Adipocyte (in vitro differentiated cells): Measurements from ENCODE around the gene LRRC37A3.
"Not testable (repeated sequence)": the region's sequence is repeated elsewhere in the genome, so short reads cannot be mapped to it uniquely, and the experiment has no call there.

Source experiments
- DNase-seq: peaks from one replicate; pipeline ENCODE4 v3.0.0-alpha.2; 2015; ENCODE audit warnings: low read depth
- H3K27me3 ChIP-seq: replicated peaks from 2 replicates; pipeline ENCODE4 v1.7.0; 2013; ENCODE audit warnings: mild to moderate bottlenecking, low read length, moderate library complexity; ENCODE audit not compliant: control insufficient read depth, insufficient read depth
- H3K36me3 ChIP-seq: 2 replicates; pipeline ENCODE4 v1.7.0; 2013; ENCODE audit warnings: low read length, mild to moderate bottlenecking, moderate library complexity; ENCODE audit not compliant: control insufficient read depth, insufficient read depth, severe bottlenecking
- H3K4me1 ChIP-seq: 2 replicates; pipeline ENCODE4 v1.7.0; 2013; ENCODE audit warnings: mild to moderate bottlenecking, low read length, moderate library complexity; ENCODE audit not compliant: control insufficient read depth, insufficient read depth
- H3K4me3 ChIP-seq: 2 replicates; pipeline ENCODE4 v1.7.0; 2013; ENCODE audit warnings: mild to moderate bottlenecking, low read length, moderate library complexity
- H3K9ac ChIP-seq: 2 replicates; pipeline ENCODE4 v1.7.0; 2013; ENCODE audit warnings: mild to moderate bottlenecking, low read length, moderate library complexity
- H3K9me3 ChIP-seq: 2 replicates; pipeline ENCODE4 v1.7.0; 2013; ENCODE audit warnings: mild to moderate bottlenecking, low read length, moderate library complexity; ENCODE audit not compliant: control insufficient read depth

LRRC37A3 gene

GRCh38 chr17:64923051-64923568 lies 3.8 kb upstream of the LRRC37A3 start:
- not testable (repeated sequence) for DNase-seq, H3K4me1 ChIP-seq, H3K36me3 ChIP-seq, H3K27me3 ChIP-seq, H3K9ac ChIP-seq, H3K4me3 ChIP-seq, H3K9me3 ChIP-seq

- no peak for DNase-seq
- no peak overlapping the region for H3K4me3 ChIP-seq
- H3K9me3 ChIP-seq: no peaks in the 10 kb centered on the region
- no peaks in the 10 kb centered on the region for H3K36me3 ChIP-seq
- H3K4me1 ChIP-seq: peaks cover 4% of the 10 kb centered on the region
- no peaks in the 10 kb centered on the region for H3K27me3 ChIP-seq
- no peak overlapping the region for H3K9ac ChIP-seq
Measured at GRCh38 chr17:64920419-64921172, 1.3 kb upstream of the LRRC37A3 start.

- H3K36me3 ChIP-seq: no peaks in the 10 kb centered on the region
- no peaks in the 10 kb centered on the region for H3K27me3 ChIP-seq
- peak overlapping the region; percentile 78 for H3K4me3 ChIP-seq
- no peaks in the 10 kb centered on the region for H3K9me3 ChIP-seq
- H3K4me1 ChIP-seq: peaks cover 4% of the 10 kb centered on the region
- H3K9ac ChIP-seq: peak overlapping the region; percentile 82
- peak; percentile 46 for DNase-seq
Measured at GRCh38 chr17:64920026-64920418, 744 bp upstream of the LRRC37A3 start.

GRCh38 chr17:64918842-64919288 lies 413 bp downstream of the LRRC37A3 start:
- DNase-seq: peak; percentile 44
- peak overlapping the region; percentile 82 for H3K4me3 ChIP-seq

GRCh38 chr17:64917540-64917939 lies 1.7 kb downstream of the LRRC37A3 start:
- not testable (repeated sequence) for H3K4me3 ChIP-seq, H3K9ac ChIP-seq, H3K36me3 ChIP-seq, H3K9me3 ChIP-seq, H3K4me1 ChIP-seq, DNase-seq, H3K27me3 ChIP-seq

More at GRCh38 chr17:64918842-64919288, 413 bp downstream of the LRRC37A3 start:
- peak overlapping the region; percentile 81 for H3K9ac ChIP-seq
- H3K36me3 ChIP-seq, H3K27me3 ChIP-seq, H3K9me3 ChIP-seq, H3K4me1 ChIP-seq: not testable (repeated sequence)

- not testable (repeated sequence) for H3K4me1 ChIP-seq, H3K9me3 ChIP-seq, H3K36me3 ChIP-seq, H3K27me3 ChIP-seq, H3K4me3 ChIP-seq, H3K9ac ChIP-seq, DNase-seq
Measured at GRCh38 chr17:64915244-64915643, 4.0 kb downstream of the LRRC37A3 start.

GRCh38 chr17:64910191-64910514 lies 9.1 kb downstream of the LRRC37A3 start:
- not testable (repeated sequence) for H3K9ac ChIP-seq, H3K36me3 ChIP-seq, DNase-seq, H3K27me3 ChIP-seq, H3K4me1 ChIP-seq, H3K9me3 ChIP-seq, H3K4me3 ChIP-seq

GRCh38 chr17:64909511-64910190 lies 9.6 kb downstream of the LRRC37A3 start:
- H3K4me1 ChIP-seq, H3K9me3 ChIP-seq, DNase-seq, H3K27me3 ChIP-seq, H3K36me3 ChIP-seq, H3K4me3 ChIP-seq, H3K9ac ChIP-seq: not testable (repeated sequence)

GRCh38 chr17:64904069-64904468 lies 15.2 kb downstream of the LRRC37A3 start:
- H3K4me1 ChIP-seq, H3K27me3 ChIP-seq, H3K9me3 ChIP-seq, H3K9ac ChIP-seq, DNase-seq, H3K36me3 ChIP-seq, H3K4me3 ChIP-seq: not testable (repeated sequence)

GRCh38 chr17:64897136-64897535 lies 22.1 kb downstream of the LRRC37A3 start:
- not testable (repeated sequence) for H3K4me1 ChIP-seq, DNase-seq, H3K4me3 ChIP-seq, H3K9ac ChIP-seq, H3K9me3 ChIP-seq, H3K27me3 ChIP-seq, H3K36me3 ChIP-seq

- DNase-seq, H3K27me3 ChIP-seq, H3K36me3 ChIP-seq, H3K4me1 ChIP-seq, H3K9me3 ChIP-seq, H3K4me3 ChIP-seq, H3K9ac ChIP-seq: not testable (repeated sequence)
Measured at GRCh38 chr17:64874210-64874609, 45.1 kb downstream of the LRRC37A3 start.
